DND-41 (cell line): ENCODE measurements around the gene CST6.

Experiments
- EZH2 ChIP-seq: IDR thresholded peaks from 3 replicates; pipeline ENCODE4 v1.6.1; 2012; ENCODE audit warnings: borderline replicate concordance, low read depth, mild to moderate bottlenecking, moderate library complexity, low read length, inconsistent platforms; ENCODE audit not compliant: severe bottlenecking
- TF ChIP-seq, protein P1 (sequence below): IDR thresholded peaks from 2 replicates; pipeline ENCODE4 v1.5.1; 2012; ENCODE audit warnings: borderline replicate concordance, low read length, moderate library complexity, mild to moderate bottlenecking; ENCODE audit not compliant: poor library complexity, severe bottlenecking; ENCODE audit errors: extremely low read depth

GRCh38 chr11:65983589-65983987, 28.2 kb upstream of the CST6 start:
- TF ChIP-seq, protein P1, sequence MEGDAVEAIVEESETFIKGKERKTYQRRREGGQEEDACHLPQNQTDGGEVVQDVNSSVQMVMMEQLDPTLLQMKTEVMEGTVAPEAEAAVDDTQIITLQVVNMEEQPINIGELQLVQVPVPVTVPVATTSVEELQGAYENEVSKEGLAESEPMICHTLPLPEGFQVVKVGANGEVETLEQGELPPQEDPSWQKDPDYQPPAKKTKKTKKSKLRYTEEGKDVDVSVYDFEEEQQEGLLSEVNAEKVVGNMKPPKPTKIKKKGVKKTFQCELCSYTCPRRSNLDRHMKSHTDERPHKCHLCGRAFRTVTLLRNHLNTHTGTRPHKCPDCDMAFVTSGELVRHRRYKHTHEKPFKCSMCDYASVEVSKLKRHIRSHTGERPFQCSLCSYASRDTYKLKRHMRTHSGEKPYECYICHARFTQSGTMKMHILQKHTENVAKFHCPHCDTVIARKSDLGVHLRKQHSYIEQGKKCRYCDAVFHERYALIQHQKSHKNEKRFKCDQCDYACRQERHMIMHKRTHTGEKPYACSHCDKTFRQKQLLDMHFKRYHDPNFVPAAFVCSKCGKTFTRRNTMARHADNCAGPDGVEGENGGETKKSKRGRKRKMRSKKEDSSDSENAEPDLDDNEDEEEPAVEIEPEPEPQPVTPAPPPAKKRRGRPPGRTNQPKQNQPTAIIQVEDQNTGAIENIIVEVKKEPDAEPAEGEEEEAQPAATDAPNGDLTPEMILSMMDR = no peak
- TF ChIP-seq EZH2 = no peak
